Activated T-cell treated with anti-CD3 and anti-CD28 coated beads, Interleukin-2, amount 50 U/mL, for 4 hours (primary cell): ENCODE measurements around the gene DLGAP1. TPM values are rescaled to one million over a fixed set of nuclear protein-coding genes. Genes with fewer than 3 reads are reported as not detected.

ENCODE experiments used
- ATAC-seq, 2 donors: fragments of 200-7000 bp; cut with Tn5 transposase; one replicate each; pipeline ENCODE4 v1.10.0; 2021
- DNase-seq: peaks from one replicate; pipeline ENCODE4 v3.0.0-alpha.2; 2020
- H3K27me3 Mint-ChIP-seq: one replicate; pipeline ENCODE4 v1.8.0; 2021; ENCODE audit warnings: low read depth, mixed read lengths
- H3K36me3 Mint-ChIP-seq: one replicate; pipeline ENCODE4 v1.8.0; 2022; ENCODE audit warnings: mixed read lengths; ENCODE audit not compliant: insufficient read depth
- H3K4me1 Mint-ChIP-seq: one replicate; pipeline ENCODE4 v1.8.0; 2021; ENCODE audit warnings: low read depth, mixed read lengths
- H3K4me3 Mint-ChIP-seq: one replicate; pipeline ENCODE4 v1.8.0; 2021; ENCODE audit warnings: mild to moderate bottlenecking, moderate library complexity, mixed read lengths
- H3K9me3 Mint-ChIP-seq: one replicate; pipeline ENCODE4 v1.8.0; 2021; ENCODE audit warnings: mixed read lengths
- total RNA-seq, 3 donors: library from RNA; stranded (reverse); gene quantifications; one replicate each; pipeline ENCODE4 v1.2.1, GENCODE V29; 2021

DLGAP1 gene
- total RNA-seq, 3 donors from 2014 or later: 0.16 TPM; not detected in 2

- Mint-ChIP-seq H3K4me3 (no peak overlapping the region), H3K4me1 (no peaks in the 10 kb centered on the region), H3K27me3 (peaks cover 24% of the 10 kb centered on the region), H3K9me3 (no peaks in the 10 kb centered on the region), H3K36me3 (no peaks in the 10 kb centered on the region)
- ATAC-seq: no peak
- DNase-seq: no peak
Observed at GRCh38 chr18:3721771-3722648, 733.1 kb downstream of the DLGAP1 start.

- DNase-seq (no peak), ATAC-seq (no peak)
- H3K4me3 Mint-ChIP-seq: no peak overlapping the region
- no peaks in the 10 kb centered on the region for H3K36me3 Mint-ChIP-seq
- H3K4me1 Mint-ChIP-seq: no peaks in the 10 kb centered on the region
- peaks cover 21% of the 10 kb centered on the region for H3K27me3 Mint-ChIP-seq
- H3K9me3 Mint-ChIP-seq: no peaks in the 10 kb centered on the region
Observed at GRCh38 chr18:3720818-3721545, 734.1 kb downstream of the DLGAP1 start.

GRCh38 chr18:3720159-3720558 lies 734.9 kb downstream of the DLGAP1 start:
- DNase-seq (no peak), ATAC-seq (no peak)
- H3K9me3 Mint-ChIP-seq: no peaks in the 10 kb centered on the region
- no peak overlapping the region for H3K4me3 Mint-ChIP-seq
- peaks cover 14% of the 10 kb centered on the region for H3K27me3 Mint-ChIP-seq
- no peaks in the 10 kb centered on the region for H3K36me3 Mint-ChIP-seq
- peaks cover 4% of the 10 kb centered on the region for H3K4me1 Mint-ChIP-seq

- no peaks in the 10 kb centered on the region for H3K36me3 Mint-ChIP-seq
- ATAC-seq (no peak), DNase-seq (no peak)
- H3K27me3 Mint-ChIP-seq: peaks cover 17% of the 10 kb centered on the region
- no peaks in the 10 kb centered on the region for H3K9me3 Mint-ChIP-seq
- no peak overlapping the region for H3K4me3 Mint-ChIP-seq
- H3K4me1 Mint-ChIP-seq: peaks cover 4% of the 10 kb centered on the region
Observed at GRCh38 chr18:3717376-3718025, 737.6 kb downstream of the DLGAP1 start.

GRCh38 chr18:3716116-3716660 lies 738.9 kb downstream of the DLGAP1 start:
- DNase-seq (no peak), ATAC-seq (no peak)
- Mint-ChIP-seq H3K4me1 (peaks cover 4% of the 10 kb centered on the region), H3K4me3 (no peak overlapping the region), H3K27me3 (peaks cover 21% of the 10 kb centered on the region), H3K36me3 (no peaks in the 10 kb centered on the region), H3K9me3 (no peaks in the 10 kb centered on the region)

- peaks cover 28% of the 10 kb centered on the region for H3K27me3 Mint-ChIP-seq
- peaks cover 4% of the 10 kb centered on the region for H3K4me1 Mint-ChIP-seq
- H3K9me3 Mint-ChIP-seq: no peaks in the 10 kb centered on the region
- ATAC-seq (peak in 1 of 2 donors; percentile 23), DNase-seq (no peak)
- no peaks in the 10 kb centered on the region for H3K36me3 Mint-ChIP-seq
- no peak overlapping the region for H3K4me3 Mint-ChIP-seq
Observed at GRCh38 chr18:3715231-3716080, 739.7 kb downstream of the DLGAP1 start.

GRCh38 chr18:3713708-3714107 lies 741.4 kb downstream of the DLGAP1 start:
- no peak for ATAC-seq
- Mint-ChIP-seq H3K4me1 (peaks cover 4% of the 10 kb centered on the region), H3K36me3 (no peaks in the 10 kb centered on the region), H3K27me3 (peaks cover 31% of the 10 kb centered on the region), H3K4me3 (no peak overlapping the region), H3K9me3 (no peaks in the 10 kb centered on the region)
- no peak for DNase-seq

- H3K27me3 Mint-ChIP-seq: peaks cover 33% of the 10 kb centered on the region
- H3K4me3 Mint-ChIP-seq: no peak overlapping the region
- no peak for DNase-seq
- no peak for ATAC-seq
- peaks cover 4% of the 10 kb centered on the region for H3K4me1 Mint-ChIP-seq
- H3K36me3 Mint-ChIP-seq: no peaks in the 10 kb centered on the region
- H3K9me3 Mint-ChIP-seq: no peaks in the 10 kb centered on the region
Observed at GRCh38 chr18:3713166-3713565, 741.9 kb downstream of the DLGAP1 start.

GRCh38 chr18:3712491-3712890 lies 742.6 kb downstream of the DLGAP1 start:
- peaks cover 4% of the 10 kb centered on the region for H3K4me1 Mint-ChIP-seq
- H3K4me3 Mint-ChIP-seq: no peak overlapping the region
- no peak for DNase-seq
- peaks cover 34% of the 10 kb centered on the region for H3K27me3 Mint-ChIP-seq
- ATAC-seq: no peak
- no peaks in the 10 kb centered on the region for H3K36me3 Mint-ChIP-seq
- no peaks in the 10 kb centered on the region for H3K9me3 Mint-ChIP-seq

- H3K27me3 Mint-ChIP-seq: peaks cover 34% of the 10 kb centered on the region
- H3K9me3 Mint-ChIP-seq: no peaks in the 10 kb centered on the region
- H3K36me3 Mint-ChIP-seq: no peaks in the 10 kb centered on the region
- H3K4me3 Mint-ChIP-seq: no peak overlapping the region
- H3K4me1 Mint-ChIP-seq: peaks cover 4% of the 10 kb centered on the region
- no peak for ATAC-seq
- no peak for DNase-seq
Observed at GRCh38 chr18:3710712-3711301, 744.3 kb downstream of the DLGAP1 start.

- no peak for ATAC-seq
- Mint-ChIP-seq H3K9me3 (no peaks in the 10 kb centered on the region), H3K4me1 (no peaks in the 10 kb centered on the region), H3K27me3 (peaks cover 32% of the 10 kb centered on the region), H3K4me3 (no peak overlapping the region), H3K36me3 (no peaks in the 10 kb centered on the region)
- DNase-seq: no peak
Observed at GRCh38 chr18:3709205-3709604, 745.9 kb downstream of the DLGAP1 start.

GRCh38 chr18:3706279-3707097 lies 748.6 kb downstream of the DLGAP1 start:
- no peaks in the 10 kb centered on the region for H3K36me3 Mint-ChIP-seq
- H3K4me1 Mint-ChIP-seq: peaks cover 2% of the 10 kb centered on the region
- H3K9me3 Mint-ChIP-seq: no peaks in the 10 kb centered on the region
- ATAC-seq: no peak
- no peak for DNase-seq
- no peak overlapping the region for H3K4me3 Mint-ChIP-seq
- peaks cover 35% of the 10 kb centered on the region for H3K27me3 Mint-ChIP-seq
